ENCODE results near the gene GPR78. TPM values are rescaled to one million over a fixed set of nuclear protein-coding genes. Genes with fewer than 3 reads are reported as not detected.

The GPR78 gene
- total and polyA plus RNA-seq, 2 of the 13 experiments (the other 11 are each of a cell fraction or from before 2014, with no cell fraction given) = 0.01 to 0.07 TPM

DNA sequence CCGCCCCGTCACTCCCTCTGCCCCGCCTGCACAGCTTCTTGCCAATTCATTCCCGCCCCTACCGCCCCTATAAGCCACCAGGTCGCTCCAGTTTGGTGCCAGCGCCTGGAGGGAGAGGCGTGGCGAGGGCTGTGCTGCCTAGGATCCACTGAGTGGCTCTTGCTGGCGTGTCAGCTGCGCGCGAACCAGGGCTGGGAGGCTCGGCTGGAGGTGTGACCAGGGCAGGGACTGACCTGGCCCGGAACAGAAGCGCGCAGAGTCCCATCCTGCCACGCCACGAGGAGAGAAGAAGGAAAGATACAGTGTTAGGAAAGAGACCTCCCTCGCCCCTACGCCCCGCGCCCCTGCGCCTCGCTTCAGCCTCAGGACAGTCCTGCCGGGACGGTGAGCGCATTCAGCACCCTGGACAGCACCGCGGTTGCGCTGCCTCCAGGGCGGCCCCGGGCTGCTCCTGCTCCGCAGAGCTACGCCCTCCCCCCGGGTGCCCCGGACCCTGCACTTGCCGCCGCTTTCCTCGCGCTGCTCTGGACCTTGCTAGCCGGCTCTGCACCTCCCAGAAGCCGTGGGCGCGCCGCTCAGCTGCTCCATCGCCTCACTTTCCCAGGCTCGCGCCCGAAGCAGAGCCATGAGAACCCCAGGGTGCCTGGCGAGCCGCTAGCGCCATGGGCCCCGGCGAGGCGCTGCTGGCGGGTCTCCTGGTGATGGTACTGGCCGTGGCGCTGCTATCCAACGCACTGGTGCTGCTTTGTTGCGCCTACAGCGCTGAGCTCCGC lies at the start of gene GPR78 (continued):
- TF ChIP-seq ZHX2 (IDR thresholded peaks at IDR 0.05; ENCODE audit: low read depth) (no peak), ZHX2 (CRISPR knock-in tag; IDR thresholded peaks at IDR 0.05; ENCODE audit: borderline replicate concordance) (no peak), FIP1L1 (IDR thresholded peaks at IDR 0.05; ENCODE audit: borderline replicate concordance, insufficient read depth, low read depth, low read length) (no peak), ZNF496 (CRISPR knock-in tag; IDR thresholded peaks at IDR 0.05; ENCODE audit: insufficient replicate concordance) (no peak), SRSF1 (optimal IDR thresholded peaks at IDR 0.05; ENCODE audit: low read depth, low read length) (no peak), SATB2 (CRISPR knock-in tag; IDR thresholded peaks at IDR 0.05) (no peak), HOXA5 (CRISPR knock-in tag; IDR thresholded peaks at IDR 0.05) (peak; percentile 90), PAWR (CRISPR knock-in tag; IDR thresholded peaks at IDR 0.05; ENCODE audit: borderline replicate concordance) (no peak), SOX6 (IDR thresholded peaks at IDR 0.05) (no peak), SOX6 (CRISPR knock-in tag; IDR thresholded peaks at IDR 0.05) (no peak), ZSCAN29 (CRISPR knock-in tag; conservative IDR thresholded peaks at IDR 0.05) (no peak), HMGA1 (CRISPR knock-in tag; conservative IDR thresholded peaks at IDR 0.05) (no peak), ZNF383 (CRISPR knock-in tag; IDR thresholded peaks at IDR 0.05; ENCODE audit: borderline replicate concordance) (no peak), SMAD3 (CRISPR knock-in tag; IDR thresholded peaks at IDR 0.05) (peak; percentile 72; the same call in 1 of the 2 replicates), KDM5A (IDR thresholded peaks at IDR 0.05; ENCODE audit: borderline replicate concordance, low read length) (no peak)
- TF ChIP-seq, protein P1, sequence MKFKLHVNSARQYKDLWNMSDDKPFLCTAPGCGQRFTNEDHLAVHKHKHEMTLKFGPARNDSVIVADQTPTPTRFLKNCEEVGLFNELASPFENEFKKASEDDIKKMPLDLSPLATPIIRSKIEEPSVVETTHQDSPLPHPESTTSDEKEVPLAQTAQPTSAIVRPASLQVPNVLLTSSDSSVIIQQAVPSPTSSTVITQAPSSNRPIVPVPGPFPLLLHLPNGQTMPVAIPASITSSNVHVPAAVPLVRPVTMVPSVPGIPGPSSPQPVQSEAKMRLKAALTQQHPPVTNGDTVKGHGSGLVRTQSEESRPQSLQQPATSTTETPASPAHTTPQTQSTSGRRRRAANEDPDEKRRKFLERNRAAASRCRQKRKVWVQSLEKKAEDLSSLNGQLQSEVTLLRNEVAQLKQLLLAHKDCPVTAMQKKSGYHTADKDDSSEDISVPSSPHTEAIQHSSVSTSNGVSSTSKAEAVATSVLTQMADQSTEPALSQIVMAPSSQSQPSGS (CRISPR knock-in tag; IDR thresholded peaks at IDR 0.05) = peak; percentile 56; the same call in 1 of the 2 replicates
- TF ChIP-seq, protein P2, sequence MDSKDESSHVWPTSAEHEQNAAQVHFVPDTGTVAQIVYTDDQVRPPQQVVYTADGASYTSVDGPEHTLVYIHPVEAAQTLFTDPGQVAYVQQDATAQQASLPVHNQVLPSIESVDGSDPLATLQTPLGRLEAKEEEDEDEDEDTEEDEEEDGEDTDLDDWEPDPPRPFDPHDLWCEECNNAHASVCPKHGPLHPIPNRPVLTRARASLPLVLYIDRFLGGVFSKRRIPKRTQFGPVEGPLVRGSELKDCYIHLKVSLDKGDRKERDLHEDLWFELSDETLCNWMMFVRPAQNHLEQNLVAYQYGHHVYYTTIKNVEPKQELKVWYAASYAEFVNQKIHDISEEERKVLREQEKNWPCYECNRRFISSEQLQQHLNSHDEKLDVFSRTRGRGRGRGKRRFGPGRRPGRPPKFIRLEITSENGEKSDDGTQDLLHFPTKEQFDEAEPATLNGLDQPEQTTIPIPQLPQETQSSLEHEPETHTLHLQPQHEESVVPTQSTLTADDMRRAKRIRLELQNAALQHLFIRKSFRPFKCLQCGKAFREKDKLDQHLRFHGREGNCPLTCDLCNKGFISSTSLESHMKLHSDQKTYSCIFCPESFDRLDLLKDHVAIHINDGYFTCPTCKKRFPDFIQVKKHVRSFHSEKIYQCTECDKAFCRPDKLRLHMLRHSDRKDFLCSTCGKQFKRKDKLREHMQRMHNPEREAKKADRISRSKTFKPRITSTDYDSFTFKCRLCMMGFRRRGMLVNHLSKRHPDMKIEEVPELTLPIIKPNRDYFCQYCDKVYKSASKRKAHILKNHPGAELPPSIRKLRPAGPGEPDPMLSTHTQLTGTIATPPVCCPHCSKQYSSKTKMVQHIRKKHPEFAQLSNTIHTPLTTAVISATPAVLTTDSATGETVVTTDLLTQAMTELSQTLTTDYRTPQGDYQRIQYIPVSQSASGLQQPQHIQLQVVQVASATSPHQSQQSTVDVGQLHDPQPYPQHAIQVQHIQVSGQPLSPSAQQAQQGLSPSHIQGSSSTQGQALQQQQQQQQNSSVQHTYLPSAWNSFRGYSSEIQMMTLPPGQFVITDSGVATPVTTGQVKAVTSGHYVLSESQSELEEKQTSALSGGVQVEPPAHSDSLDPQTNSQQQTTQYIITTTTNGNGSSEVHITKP (CRISPR knock-in tag; IDR thresholded peaks at IDR 0.05; ENCODE audit: low read depth) = no peak
